IMR-90 (cell line): ENCODE results near the gene VWA5A. TPM values are rescaled to one million over a fixed set of nuclear protein-coding genes. Genes with fewer than 3 reads are reported as not detected.

Experiments
- ATAC-seq: fragments of 200-7000 bp; cut with Tn5 transposase; 2 replicates; pipeline ENCODE4 v1.9.1; 2020; ENCODE audit warnings: low read depth, mild to moderate bottlenecking, moderate library complexity
- Bru-seq: library from RNA; stranded (reverse); fragments of 400-500 nt; gene quantifications from one replicate; lab custom pipeline; 2021; lab: Mats Ljungman, UMichigan
- BruChase-seq, 2 experiments: library from RNA; stranded (reverse); fragments of 400-500 nt; gene quantifications; one replicate each; lab custom pipeline; 2021; lab: Mats Ljungman, UMichigan
- BruUV-seq: library from RNA; stranded (reverse); fragments of 400-500 nt; replicated peaks from 2 replicates; lab custom pipeline; 2021; lab: Mats Ljungman, UMichigan
- CTCF ChIA-PET: fragments of 300-600 bp; formaldehyde crosslinking; extraction: SDS; loops from one replicate; lab custom pipeline; 2021; ENCODE audit warnings: antibody characterized with exemption; lab: Yijun Ruan, JAX
- POLR2A ChIA-PET: fragments of 300-600 bp; sonication (Branson Sonifier 250); formaldehyde crosslinking; loops from one replicate; lab custom pipeline; 2022; ENCODE audit warnings: antibody characterized with exemption; ENCODE audit not compliant: unreplicated experiment; lab: Charles Lee
- DNase-seq: peaks from one replicate; pipeline ENCODE4 v3.0.0; 2013
- H2AFZ ChIP-seq: replicated peaks from 2 replicates; pipeline ENCODE3; 2013; ENCODE audit warnings: low read length, mild to moderate bottlenecking; ENCODE audit not compliant: poor library complexity
- H2AK5ac ChIP-seq: 2 replicates; pipeline ENCODE4 v1.6.1; 2013; ENCODE audit warnings: low read depth, low read length, inconsistent platforms
- H2AK9ac ChIP-seq: replicated peaks from 2 replicates; pipeline ENCODE3; 2013; ENCODE audit warnings: mild to moderate bottlenecking, low read depth, low read length, moderate library complexity; ENCODE audit not compliant: poor library complexity
- H2BK120ac ChIP-seq: 2 replicates; pipeline ENCODE4 v1.6.1; 2013; ENCODE audit warnings: low read depth, low read length, inconsistent platforms
- H2BK15ac ChIP-seq: 3 replicates; pipeline ENCODE4 v1.6.1; 2013; ENCODE audit warnings: low read depth, low read length, inconsistent platforms
- H2BK20ac ChIP-seq: 2 replicates; pipeline ENCODE4 v1.6.1; 2013; ENCODE audit warnings: low read depth, mild to moderate bottlenecking, inconsistent platforms, low read length, moderate library complexity
- H2BK5ac ChIP-seq: 2 replicates; pipeline ENCODE4 v1.6.1; 2013; ENCODE audit warnings: mild to moderate bottlenecking, low read depth, low read length, inconsistent platforms; ENCODE audit not compliant: poor library complexity, severe bottlenecking
- H3K14ac ChIP-seq: replicated peaks from 2 replicates; pipeline ENCODE4 v1.6.1; 2013; ENCODE audit warnings: low read depth, low read length, inconsistent platforms
- H3K18ac ChIP-seq: 2 replicates; pipeline ENCODE4 v1.6.1; 2013; ENCODE audit warnings: low read depth, low read length, control low read depth
- H3K23ac ChIP-seq: 2 replicates; pipeline ENCODE4 v1.6.1; 2013; ENCODE audit warnings: low read depth, low read length, inconsistent platforms
- H3K27ac ChIP-seq: 2 replicates; pipeline ENCODE4 v1.5.1; 2013; ENCODE audit warnings: mild to moderate bottlenecking, control low read depth, low read length; ENCODE audit not compliant: insufficient read depth
- H3K27me3 ChIP-seq: 2 replicates; pipeline ENCODE4 v1.6.1; 2013; ENCODE audit warnings: low read length; ENCODE audit not compliant: control insufficient read depth, insufficient read depth
- H3K36me3 ChIP-seq: 2 replicates; pipeline ENCODE4 v1.6.1; 2013; ENCODE audit warnings: low read length, mixed read lengths; ENCODE audit not compliant: control insufficient read depth, insufficient read depth
- H3K4ac ChIP-seq: 2 replicates; pipeline ENCODE4 v1.6.1; 2013; ENCODE audit warnings: low read depth, low read length, inconsistent platforms
- H3K4me1 ChIP-seq: 2 replicates; pipeline ENCODE4 v1.6.1; 2013; ENCODE audit warnings: low read length, mixed read lengths; ENCODE audit not compliant: control insufficient read depth, insufficient read depth
- H3K4me2 ChIP-seq: 2 replicates; pipeline ENCODE4 v1.6.1; 2013; ENCODE audit warnings: low read depth, mild to moderate bottlenecking, control low read depth, low read length, moderate library complexity
- H3K4me3 ChIP-seq: 2 replicates; pipeline ENCODE4 v1.5.1; 2013; ENCODE audit warnings: low read depth, mild to moderate bottlenecking, control low read depth, low read length, moderate library complexity; ENCODE audit not compliant: insufficient read depth
- H3K56ac ChIP-seq: 2 replicates; pipeline ENCODE4 v1.6.1; 2013; ENCODE audit warnings: low read length, inconsistent platforms; ENCODE audit not compliant: insufficient read depth; ENCODE audit errors: extremely low read depth
- H3K79me1 ChIP-seq, 2 experiments: 2 replicates each; pipeline ENCODE4 v1.6.1; 2013; ENCODE audit warnings: low read length in 2 of 2, inconsistent platforms in 1 of 2, low read depth in 1 of 2
- H3K9ac ChIP-seq: 2 replicates; pipeline ENCODE4 v1.6.1; 2013; ENCODE audit warnings: low read depth, low read length, control low read depth
- H3K9me1 ChIP-seq: 2 replicates; pipeline ENCODE4 v1.6.1; 2013; ENCODE audit warnings: low read length, inconsistent platforms; ENCODE audit not compliant: insufficient read depth
- H3K9me3 ChIP-seq: 2 replicates; pipeline ENCODE4 v1.6.1; 2013; ENCODE audit warnings: low read length; ENCODE audit not compliant: control insufficient read depth, insufficient read depth
- H4K20me1 ChIP-seq: 2 replicates; pipeline ENCODE4 v1.6.1; 2013; ENCODE audit warnings: low read length, inconsistent platforms; ENCODE audit not compliant: insufficient read depth
- H4K5ac ChIP-seq: 2 replicates; pipeline ENCODE4 v1.6.1; 2013; ENCODE audit warnings: mild to moderate bottlenecking, low read depth, low read length, control low read depth
- H4K8ac ChIP-seq, 2 experiments: 2 replicates each; pipeline ENCODE4 v1.6.1; 2013; ENCODE audit warnings: low read depth in 2 of 2, low read length in 2 of 2, control low read depth in 1 of 2, inconsistent platforms in 1 of 2
- H4K91ac ChIP-seq: 2 replicates; pipeline ENCODE4 v1.6.1; 2013; ENCODE audit warnings: low read depth, low read length, inconsistent platforms; ENCODE audit not compliant: insufficient read depth
- BHLHE40 ChIP-seq: fragments of 150-350 bp; IDR thresholded peaks from 2 replicates; pipeline ENCODE4 v1.6.1; 2016; ENCODE audit warnings: mild to moderate bottlenecking, low read depth, low read length
- CEBPB ChIP-seq: IDR thresholded peaks from 2 replicates; pipeline ENCODE4 v1.6.1; 2012; ENCODE audit warnings: low read depth, low read length, improper control_type of control experiment
- CHD1 ChIP-seq: IDR thresholded peaks from 2 replicates; pipeline ENCODE4 v1.6.1; 2012; ENCODE audit warnings: low read depth, low read length, improper control_type of control experiment
- FOS ChIP-seq: fragments of 150-350 bp; IDR thresholded peaks from 2 replicates; pipeline ENCODE4 v1.6.1; 2016; ENCODE audit warnings: low read depth, low read length
- MAFK ChIP-seq: IDR thresholded peaks from 2 replicates; pipeline ENCODE4 v1.6.1; 2012; ENCODE audit warnings: low read depth, low read length, improper control_type of control experiment
- MAZ ChIP-seq: IDR thresholded peaks from 2 replicates; pipeline ENCODE4 v1.6.1; 2012; ENCODE audit warnings: low read depth, mild to moderate bottlenecking, low read length, improper control_type of control experiment, moderate library complexity, borderline replicate concordance
- MXI1 ChIP-seq: IDR thresholded peaks from 2 replicates; pipeline ENCODE4 v1.6.1; 2012; ENCODE audit warnings: low read depth, mild to moderate bottlenecking, low read length, moderate library complexity, borderline replicate concordance
- NFE2L2 ChIP-seq: fragments of 150-350 bp; IDR thresholded peaks from 2 replicates; pipeline ENCODE4 v1.6.1; 2016; ENCODE audit warnings: low read depth, mild to moderate bottlenecking, low read length
- POLR2A ChIP-seq: IDR thresholded peaks from 2 replicates; pipeline ENCODE4 v1.6.1; 2012; ENCODE audit warnings: mild to moderate bottlenecking, low read depth, low read length
- RCOR1 ChIP-seq: IDR thresholded peaks from 2 replicates; pipeline ENCODE4 v1.6.1; 2012; ENCODE audit warnings: mild to moderate bottlenecking, low read length, improper control_type of control experiment; ENCODE audit not compliant: insufficient replicate concordance
- RFX5 ChIP-seq: IDR thresholded peaks from 2 replicates; pipeline ENCODE4 v1.8.0; 2012; ENCODE audit warnings: low read depth, mild to moderate bottlenecking, low read length, moderate library complexity
- SMC3 ChIP-seq: fragments of 150-350 bp; IDR thresholded peaks from 2 replicates; pipeline ENCODE4 v1.6.1; 2016; ENCODE audit warnings: low read depth, mild to moderate bottlenecking, antibody characterized with exemption, low read length, moderate library complexity
- WGBS, 2 experiments: methylation state at CpG; one replicate each; pipeline versions ENCODE4 v1.1.5 to v1.1.7; 2013; ENCODE audit warnings: missing lambda C conversion rate in 2 of 2; ENCODE audit not compliant: insufficient read length in 1 of 2; ENCODE audit errors: extremely low coverage in 2 of 2; 5-methylcytosine and 5-hydroxymethylcytosine counted together
- dilution Hi-C: fragments of 300-500 bp; cut with HindIII; formaldehyde crosslinking; loops from one replicate; pipeline ENCODE4 v1.14.3; 2018; ENCODE audit warnings: low sequenced_read_pairs; ENCODE audit not compliant: unreplicated experiment
- in situ Hi-C: fragments of 300-500 bp; cut with MboI; formaldehyde crosslinking; loops from 3 replicates; pipeline ENCODE4 v1.14.3; 2019; ENCODE audit warnings: low sequenced_read_pairs, inconsistent platforms, mixed read lengths
- intact Hi-C: fragments of 100-400 bp; cut with micrococcal nuclease; formaldehyde crosslinking; loops from 2 replicates; pipeline ENCODE4 v1.10.0; 2022
- long read RNA-seq: library from polyadenylated mRNA; unstranded; transcript quantifications from one replicate; pipeline ENCODE4 v2.0.0, GENCODE V29; 2021; ENCODE audit not compliant: unreplicated experiment
- polyA plus RNA-seq, 3 experiments: library from polyadenylated mRNA; depleted of rRNA; stranded (reverse); fragments of >200 nt; gene quantifications; 2 replicates each; pipeline ENCODE4 v1.2.3, GENCODE V29; 2012; ENCODE audit warnings: low replicate concordance in 1 of 3
- total RNA-seq: library from RNA; depleted of rRNA; stranded (reverse); fragments of >200 nt; gene quantifications from 2 replicates; pipeline ENCODE4 v1.2.3, GENCODE V29; 2012; rRNA removed
- TF ChIP-seq, protein P1 (sequence below): conservative IDR thresholded peaks from 2 replicates; pipeline ENCODE4 v1.5.1; 2012; ENCODE audit warnings: mild to moderate bottlenecking, low read depth, low read length, improper control_type of control experiment

VWA5A gene
- total RNA-seq (4.7 and 5.6 TPM in 2 replicates), polyA plus RNA-seq (2012; rRNA removed) (4.7 and 6.8 TPM in 2 replicates), Bru-seq, nascent RNA (percentile 39 among the genes with signal in this experiment), BruChase-seq, experiment 1, labeled RNA remaining after a 6-hour chase (percentile 37 among the genes with signal in this experiment), BruChase-seq, experiment 2, labeled RNA remaining after a 2-hour chase (percentile 38 among the genes with signal in this experiment)
- 2.4 and 2.6 TPM in 2 replicates for polyA plus RNA-seq (2012; cell fraction: cytosol; rRNA removed)
- 2.3 and 9.2 TPM in 2 replicates for polyA plus RNA-seq (2012; cell fraction: nucleus; rRNA removed; ENCODE audit: low replicate concordance)
- long read RNA-seq, full-length matches to known transcripts = 16 of 18 reads
- long read RNA-seq, partial matches to known transcripts = 2 of 18 reads
- long read RNA-seq, other reads (novel, unspliced or antisense) = 0 of 18 reads

DNA sequence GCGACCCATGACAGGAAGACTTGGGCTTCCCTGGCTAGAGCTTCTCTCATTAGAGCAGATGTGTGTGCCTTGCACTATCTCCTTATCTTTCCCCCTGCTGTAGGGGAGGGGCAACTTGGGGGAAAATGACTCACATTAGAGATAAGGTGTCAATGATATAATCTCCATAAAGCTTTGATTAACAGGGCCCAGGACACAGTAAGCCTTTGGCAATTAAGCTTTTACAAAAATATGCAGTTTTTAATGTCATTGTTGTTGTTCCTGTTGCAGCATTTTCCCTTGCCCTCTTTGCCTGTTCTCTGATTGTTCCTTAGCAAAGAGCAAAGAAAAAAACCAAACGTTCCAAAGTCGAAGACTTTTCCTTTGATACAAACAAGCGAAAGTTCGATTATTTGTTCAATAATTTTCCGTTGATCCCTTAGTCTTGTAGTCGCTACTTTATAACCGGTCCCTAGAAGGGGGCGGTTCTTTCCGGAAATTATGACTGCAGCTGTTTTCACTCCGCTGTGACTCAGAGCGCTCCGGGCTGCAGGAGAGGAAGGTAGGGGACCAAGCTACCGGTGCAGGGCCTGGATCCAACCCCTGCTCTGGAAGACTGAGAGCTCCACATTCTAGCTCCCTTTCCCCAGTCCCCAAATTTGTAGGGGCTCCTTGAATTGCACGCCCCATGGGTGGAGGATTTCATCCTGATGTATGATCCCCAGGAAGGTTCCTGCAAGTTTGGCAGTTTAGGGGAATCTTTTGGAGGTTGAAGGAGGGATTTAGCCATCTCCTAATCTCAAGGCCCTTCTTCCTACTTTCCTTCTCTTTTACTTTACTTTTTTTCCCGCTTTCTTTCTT, at the start of gene VWA5A:
VWA5A (plus strand) TSS at position 509 of the 840 bp plus-strand sequence. CDS start 2,062 bp downstream, outside the sequence.
- intact Hi-C loops = no loop called here
- Histone ChIP-seq H3K18ac (peak within 1 kb of the TSS; percentile 62), H2BK5ac (no peak within 1 kb of the TSS), H3K4me3 (peak within 1 kb of the TSS; percentile 63), H2AK5ac (0 out of 2 replicates have a peak within 1 kb of the TSS, but pooled peaks have one; percentile 2), H3K9me1 (peaks cover 2% of the 10 kb centered on the region; the same call in 1 of the 2 replicates), H4K91ac (peak within 1 kb of the TSS; percentile 60), H2BK20ac (peak within 1 kb of the TSS; percentile 32; the same call in 1 of the 2 replicates), H4K20me1 (no peaks in the 10 kb centered on the region), H3K36me3 (peaks cover 8% of the 10 kb centered on the region), H3K27ac (peak within 1 kb of the TSS; percentile 42; the same call in 1 of the 2 replicates), H3K14ac (peak within 1 kb of the TSS; percentile 60), H3K9me3 (no peaks in the 10 kb centered on the region), H2AFZ (peak within 1 kb of the TSS; percentile 86), H3K4me2 (peak within 1 kb of the TSS; percentile 89), H2BK15ac (peak within 1 kb of the TSS; percentile 12; the same call in 1 of the 3 replicates), H3K4ac (peak within 1 kb of the TSS; percentile 59), H3K4me1 (peaks cover 3% of the 10 kb centered on the region), H4K5ac (peak within 1 kb of the TSS; percentile 62), H3K27me3 (peaks cover 2% of the 10 kb centered on the region; the same call in 1 of the 2 replicates), H3K9ac (peak within 1 kb of the TSS; percentile 77), H3K23ac (peak within 1 kb of the TSS; percentile 29; the same call in 1 of the 2 replicates), H3K79me1 (no peaks in the 10 kb centered on the region), H3K56ac (no peak within 1 kb of the TSS), H2AK9ac (no peak within 1 kb of the TSS), H4K8ac (peak within 1 kb of the TSS; percentile 71 to 78; a peak in 3 of 4 replicates), H2BK120ac (peak within 1 kb of the TSS; percentile 71)
- DNase-seq (peak; percentile 86), ATAC-seq (peak; percentile 98)
- dilution Hi-C loops = no loop called here
- POLR2A ChIA-PET = interaction anchor here (0.6 to 1.0 kb wide), 3 partner anchors 11 to 44 kb away, joined by 3 to 6 read pairs (median 3); no protein-coding TSS in a partner anchor
- no CpG with 5 or more reads among the region's 16 CpGs for WGBS, 2 experiments
- in situ Hi-C loops = no loop called here
- no TSS peak for BruUV-seq
- CTCF ChIA-PET = interaction anchor here (0.7 to 1.5 kb wide), 6 partner anchors 20 to 287 kb away, joined by 3 to 4 read pairs (median 3); no protein-coding TSS in a partner anchor
- TF ChIP-seq CEBPB (no peak), SMC3 (no peak), RCOR1 (no peak), FOS (0 out of 2 replicates have a peak, but pooled peaks have one; percentile 32), MAZ (no peak), MXI1 (no peak), MAFK (peak; percentile 16; the same call in 1 of the 2 replicates), BHLHE40 (no peak), NFE2L2 (no peak), CHD1 (no peak), POLR2A (peak; percentile 28; the same call in 1 of the 2 replicates), RFX5 (no peak)
- TF ChIP-seq, protein P1, sequence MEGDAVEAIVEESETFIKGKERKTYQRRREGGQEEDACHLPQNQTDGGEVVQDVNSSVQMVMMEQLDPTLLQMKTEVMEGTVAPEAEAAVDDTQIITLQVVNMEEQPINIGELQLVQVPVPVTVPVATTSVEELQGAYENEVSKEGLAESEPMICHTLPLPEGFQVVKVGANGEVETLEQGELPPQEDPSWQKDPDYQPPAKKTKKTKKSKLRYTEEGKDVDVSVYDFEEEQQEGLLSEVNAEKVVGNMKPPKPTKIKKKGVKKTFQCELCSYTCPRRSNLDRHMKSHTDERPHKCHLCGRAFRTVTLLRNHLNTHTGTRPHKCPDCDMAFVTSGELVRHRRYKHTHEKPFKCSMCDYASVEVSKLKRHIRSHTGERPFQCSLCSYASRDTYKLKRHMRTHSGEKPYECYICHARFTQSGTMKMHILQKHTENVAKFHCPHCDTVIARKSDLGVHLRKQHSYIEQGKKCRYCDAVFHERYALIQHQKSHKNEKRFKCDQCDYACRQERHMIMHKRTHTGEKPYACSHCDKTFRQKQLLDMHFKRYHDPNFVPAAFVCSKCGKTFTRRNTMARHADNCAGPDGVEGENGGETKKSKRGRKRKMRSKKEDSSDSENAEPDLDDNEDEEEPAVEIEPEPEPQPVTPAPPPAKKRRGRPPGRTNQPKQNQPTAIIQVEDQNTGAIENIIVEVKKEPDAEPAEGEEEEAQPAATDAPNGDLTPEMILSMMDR = no peak
